OCI-LY7 (cell line): ENCODE data around the gene F2. TPM values are rescaled to one million over a fixed set of nuclear protein-coding genes. Genes with fewer than 3 reads are reported as not detected.

Experiments used
- BruUV-seq: library from RNA; stranded (reverse); fragments of 400-500 nt; replicated peaks from 2 replicates; lab custom pipeline; 2021; lab: Mats Ljungman, UMichigan
- CTCF ChIA-PET: fragments of 300-600 bp; sonication (Branson Sonifier 250); formaldehyde crosslinking; loops from one replicate; lab custom pipeline; 2022; ENCODE audit warnings: antibody characterized with exemption; ENCODE audit not compliant: unreplicated experiment; lab: Charles Lee
- POLR2A ChIA-PET: fragments of 300-600 bp; sonication (Branson Sonifier 250); formaldehyde crosslinking; loops from one replicate; lab custom pipeline; 2022; ENCODE audit warnings: antibody characterized with exemption; lab: Charles Lee
- DNase-seq: peaks from one replicate; pipeline ENCODE4 v3.0.0-alpha.2; 2015; ENCODE audit warnings: low spot score
- H2AFZ ChIP-seq: fragments of 200-600 bp; sonication (generic), shearing (Covaris generic); 2 replicates; pipeline ENCODE4 v1.6.1; 2014; ENCODE audit warnings: mild to moderate bottlenecking, antibody characterized with exemption, low read length, moderate library complexity
- H3K27ac ChIP-seq: fragments of 200-600 bp; sonication (generic); 2 replicates; pipeline ENCODE4 v1.5.1; 2014; ENCODE audit warnings: mixed run types, low read depth, mild to moderate bottlenecking, moderate library complexity, low read length, inconsistent platforms; ENCODE audit not compliant: poor library complexity, severe bottlenecking
- H3K36me3 ChIP-seq: fragments of 200-600 bp; sonication (generic); 2 replicates; pipeline ENCODE4 v1.6.1; 2014; ENCODE audit warnings: mild to moderate bottlenecking, antibody characterized with exemption, low read length, moderate library complexity, mixed read lengths; ENCODE audit not compliant: insufficient read depth
- H3K4me1 ChIP-seq: fragments of 200-600 bp; sonication (generic); 2 replicates; pipeline ENCODE4 v1.5.1; 2014; ENCODE audit warnings: mild to moderate bottlenecking, low read length; ENCODE audit not compliant: insufficient read depth, poor library complexity, severe bottlenecking
- H3K4me2 ChIP-seq: fragments of 200-600 bp; sonication (generic); 2 replicates; pipeline ENCODE4 v1.6.1; 2014; ENCODE audit warnings: mild to moderate bottlenecking, low read length
- H3K4me3 ChIP-seq: fragments of 200-600 bp; sonication (generic); 2 replicates; pipeline ENCODE4 v1.5.1; 2014; ENCODE audit warnings: mild to moderate bottlenecking, low read depth, low read length; ENCODE audit not compliant: poor library complexity, severe bottlenecking
- H3K79me2 ChIP-seq: fragments of 200-600 bp; sonication (generic); 2 replicates; pipeline ENCODE4 v1.6.1; 2016; ENCODE audit warnings: low read depth, mild to moderate bottlenecking, low read length, moderate library complexity, mixed read lengths; ENCODE audit not compliant: insufficient read depth
- H3K9me2 ChIP-seq: fragments of 200-600 bp; sonication (generic); 2 replicates; pipeline ENCODE4 v1.6.1; 2016; ENCODE audit warnings: mild to moderate bottlenecking, low read length, mixed read lengths; ENCODE audit not compliant: insufficient read depth
- H3K9me3 ChIP-seq: fragments of 200-600 bp; sonication (generic); 2 replicates; pipeline ENCODE4 v1.6.1; 2014; ENCODE audit warnings: mild to moderate bottlenecking, mixed run types, low read length, mixed read lengths
- H4K20me1 ChIP-seq: fragments of 200-600 bp; sonication (generic); 2 replicates; pipeline ENCODE4 v1.6.1; 2014; ENCODE audit warnings: mild to moderate bottlenecking, antibody characterized with exemption, low read length, moderate library complexity, mixed read lengths; ENCODE audit not compliant: insufficient read depth
- EZH2phosphoT487 ChIP-seq: fragments of 200-600 bp; sonication (generic); IDR thresholded peaks from 2 replicates; pipeline ENCODE4 v1.6.1; 2018; ENCODE audit warnings: low read depth, borderline replicate concordance, mild to moderate bottlenecking, mixed run types, antibody characterized with exemption, low read length, moderate library complexity, mixed read lengths
- intact Hi-C: fragments of 100-400 bp; cut with micrococcal nuclease; formaldehyde crosslinking; loops from one replicate; pipeline ENCODE4 v1.10.0; 2022; ENCODE audit not compliant: unreplicated experiment
- total RNA-seq, 2 experiments: library from RNA; depleted of rRNA in 1 of 2; stranded (reverse); fragments of >200 nt in 1 of 2; shearing (Covaris generic) in 1 of 2; gene quantifications; 2 replicates each; pipeline ENCODE4 v1.2.3, GENCODE V29; 2014 to 2022
- TF ChIP-seq, protein P1 (sequence below): fragments of 200-600 bp; sonication (generic); conservative IDR thresholded peaks from 2 replicates; pipeline ENCODE4 v1.5.1; 2014; ENCODE audit warnings: mild to moderate bottlenecking, antibody characterized with exemption, low read length, moderate library complexity, mixed read lengths

Gene F2
- total RNA-seq, 2 experiments from 2014 or later = 0.48 TPM; not detected in 1

DNA sequence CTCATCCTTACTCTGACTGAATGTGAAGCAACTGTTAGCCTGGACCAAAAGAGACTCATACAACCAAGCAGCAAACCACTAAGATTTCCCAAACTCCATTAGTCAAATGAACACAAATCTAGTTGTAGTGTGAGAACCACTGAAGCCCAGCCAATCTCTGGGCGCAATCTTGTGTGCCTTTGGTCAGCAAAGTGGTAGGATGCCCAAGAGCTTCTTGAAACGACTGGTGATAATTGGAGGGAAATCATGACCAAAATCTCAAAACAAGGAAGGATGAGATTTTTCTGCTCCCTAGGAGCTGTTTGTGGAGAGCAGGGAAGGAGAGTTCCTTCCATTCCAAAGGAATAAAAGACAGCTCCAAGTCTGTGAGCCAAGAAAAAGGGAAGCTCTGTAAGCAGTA, 24.0 kb downstream of the F2 start:
- Histone ChIP-seq H3K9me2 (no peaks in the 10 kb centered on the region), H3K36me3 (peaks cover 88% of the 10 kb centered on the region), H3K4me3 (no peak overlapping the region), H3K9me3 (no peaks in the 10 kb centered on the region), H3K4me1 (no peaks in the 10 kb centered on the region), H4K20me1 (no peaks in the 10 kb centered on the region), H3K79me2 (no peaks in the 10 kb centered on the region), H3K4me2 (no peak overlapping the region), H3K27ac (no peak overlapping the region), H2AFZ (no peak overlapping the region)
- TF ChIP-seq, protein P1, sequence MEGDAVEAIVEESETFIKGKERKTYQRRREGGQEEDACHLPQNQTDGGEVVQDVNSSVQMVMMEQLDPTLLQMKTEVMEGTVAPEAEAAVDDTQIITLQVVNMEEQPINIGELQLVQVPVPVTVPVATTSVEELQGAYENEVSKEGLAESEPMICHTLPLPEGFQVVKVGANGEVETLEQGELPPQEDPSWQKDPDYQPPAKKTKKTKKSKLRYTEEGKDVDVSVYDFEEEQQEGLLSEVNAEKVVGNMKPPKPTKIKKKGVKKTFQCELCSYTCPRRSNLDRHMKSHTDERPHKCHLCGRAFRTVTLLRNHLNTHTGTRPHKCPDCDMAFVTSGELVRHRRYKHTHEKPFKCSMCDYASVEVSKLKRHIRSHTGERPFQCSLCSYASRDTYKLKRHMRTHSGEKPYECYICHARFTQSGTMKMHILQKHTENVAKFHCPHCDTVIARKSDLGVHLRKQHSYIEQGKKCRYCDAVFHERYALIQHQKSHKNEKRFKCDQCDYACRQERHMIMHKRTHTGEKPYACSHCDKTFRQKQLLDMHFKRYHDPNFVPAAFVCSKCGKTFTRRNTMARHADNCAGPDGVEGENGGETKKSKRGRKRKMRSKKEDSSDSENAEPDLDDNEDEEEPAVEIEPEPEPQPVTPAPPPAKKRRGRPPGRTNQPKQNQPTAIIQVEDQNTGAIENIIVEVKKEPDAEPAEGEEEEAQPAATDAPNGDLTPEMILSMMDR = no peak
- no peak for TF ChIP-seq EZH2phosphoT487
- CTCF ChIA-PET = no interaction called here
- BruUV-seq = no TSS peak
- POLR2A ChIA-PET = interaction anchor here (0.9 kb wide), 1 partner anchor 9 kb away, joined by 3 read pairs; no protein-coding TSS in a partner anchor
- intact Hi-C loops = no loop called here
- DNase-seq = no peak

DNA sequence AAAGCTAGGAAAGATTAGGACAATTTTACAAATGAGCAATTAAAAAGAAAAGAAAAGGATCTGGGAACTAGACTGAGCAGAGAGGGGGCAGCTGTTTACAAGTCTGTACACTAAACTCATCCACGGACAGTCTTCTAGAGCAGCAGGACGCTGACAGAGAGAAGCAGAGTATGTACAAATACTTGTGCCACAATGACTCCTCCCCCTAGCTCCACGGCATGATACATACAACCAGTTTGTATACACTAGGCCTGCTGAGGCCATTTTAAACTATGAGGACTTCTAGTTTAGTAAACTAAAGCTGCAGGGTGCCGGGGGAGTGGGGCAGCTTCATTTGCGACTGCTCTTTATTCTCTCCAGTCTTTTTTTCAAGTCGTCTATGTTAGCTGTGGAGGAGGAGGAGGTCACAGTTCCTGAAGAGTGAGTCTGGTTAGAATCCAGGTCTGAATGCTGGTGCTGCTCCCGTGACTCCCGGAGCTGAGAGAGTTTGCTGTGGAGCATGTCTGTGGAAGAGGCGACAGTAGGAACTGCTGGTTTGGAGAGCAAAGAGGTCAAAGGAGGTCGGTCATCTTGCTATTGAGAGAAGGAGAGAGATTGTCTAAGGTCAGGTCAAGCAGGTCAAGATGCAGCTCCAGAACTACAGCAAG, 24.8 kb downstream of the F2 start:
- Histone ChIP-seq H3K4me3 (no peak overlapping the region), H3K4me2 (no peak overlapping the region), H3K36me3 (peaks cover 92% of the 10 kb centered on the region), H4K20me1 (no peaks in the 10 kb centered on the region), H2AFZ (no peak overlapping the region), H3K4me1 (no peaks in the 10 kb centered on the region), H3K27ac (no peak overlapping the region), H3K9me2 (no peaks in the 10 kb centered on the region), H3K9me3 (no peaks in the 10 kb centered on the region), H3K79me2 (no peaks in the 10 kb centered on the region)
- BruUV-seq = TSS peak; percentile 65
- DNase-seq = no peak
- TF ChIP-seq, protein P1 = no peak
- TF ChIP-seq EZH2phosphoT487 = no peak
- POLR2A ChIA-PET = interaction anchor here (0.6 to 0.9 kb wide), 2 partner anchors 9 to 226 kb away, joined by 3 to 5 read pairs; no protein-coding TSS in a partner anchor
- intact Hi-C loops = no loop called here
- CTCF ChIA-PET = no interaction called here

DNA sequence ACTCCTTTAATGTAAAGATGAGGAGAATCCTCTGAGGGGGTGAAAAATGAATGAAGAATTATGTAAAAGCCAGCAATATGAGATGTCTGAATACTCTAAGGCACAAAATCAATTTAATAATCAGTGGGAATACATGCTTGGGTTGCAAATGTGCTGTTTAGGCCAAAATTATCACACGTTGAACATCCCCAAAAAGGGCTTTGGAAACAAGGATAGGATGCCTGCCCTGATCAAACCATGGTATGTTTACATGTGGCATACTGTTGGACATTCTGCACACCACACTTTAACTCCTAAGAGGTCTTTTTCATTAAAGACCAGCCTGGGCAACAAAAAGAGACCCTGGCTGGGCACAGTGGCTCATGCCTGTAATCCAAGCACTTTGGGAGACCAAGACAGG, 26.3 kb downstream of the F2 start:
- intact Hi-C loops = loop anchor here (5.0 kb wide), 1 partner anchor 42 kb away; no protein-coding TSS in a partner anchor
- Histone ChIP-seq H3K9me3 (no peaks in the 10 kb centered on the region), H2AFZ (no peak overlapping the region), H4K20me1 (no peaks in the 10 kb centered on the region), H3K79me2 (no peaks in the 10 kb centered on the region), H3K9me2 (no peaks in the 10 kb centered on the region), H3K27ac (no peak overlapping the region), H3K36me3 (peaks cover 92% of the 10 kb centered on the region), H3K4me3 (no peak overlapping the region), H3K4me2 (no peak overlapping the region), H3K4me1 (no peaks in the 10 kb centered on the region)
- TF ChIP-seq EZH2phosphoT487 = no peak
- TF ChIP-seq, protein P1 = no peak
- CTCF ChIA-PET = no interaction called here
- BruUV-seq = no TSS peak
- DNase-seq = no peak
- POLR2A ChIA-PET = no interaction called here
